H1 (cell line): ENCODE measurements around the gene SLC45A1. TPM values are rescaled to one million over a fixed set of nuclear protein-coding genes. Genes with fewer than 3 reads are reported as not detected.

ENCODE experiments used
- EGR1 ChIP-seq: IDR thresholded peaks from 2 replicates; pipeline ENCODE4 v1.6.1; 2011; ENCODE audit warnings: low read depth, low read length, borderline replicate concordance
- FOSL1 ChIP-seq: IDR thresholded peaks from 2 replicates; pipeline ENCODE4 v1.6.1; 2011; ENCODE audit warnings: mild to moderate bottlenecking, low read depth, low read length, moderate library complexity; ENCODE audit not compliant: insufficient read depth
- GTF2F1 ChIP-seq: IDR thresholded peaks from 2 replicates; pipeline ENCODE4 v1.6.1; 2012; ENCODE audit warnings: low read depth, low read length, improper control_type of control experiment, borderline replicate concordance
- RNF2 ChIP-seq: fragments of 200-900, 300-1000 bp; sonication (generic); IDR thresholded peaks from 2 replicates; pipeline ENCODE4 v1.7.1; 2016; ENCODE audit warnings: borderline replicate concordance, low read depth, mild to moderate bottlenecking, antibody characterized with exemption, low read length; ENCODE audit not compliant: poor library complexity, severe bottlenecking; ENCODE audit errors: missing control alignments
- polyA plus RNA-seq, 7 experiments: library from polyadenylated mRNA; depleted of rRNA in 3 of 7; stranded (reverse) in 5 of 7; unstranded in 2 of 7; fragments of >200 nt in 5 of 7; fragments of 200-250 nt in 2 of 7; gene quantifications; 1 replicate in 5 of 7; 2 replicates in 1 of 7; 4 replicates in 1 of 7; pipeline versions ENCODE4 v1.2.1 to v1.2.3, GENCODE V29; 2011 to 2013; ENCODE audit warnings: missing spikeins in 2 of 7, mixed read lengths in 2 of 7
- total RNA-seq: library from RNA; stranded (reverse); fragmentation: NEBNext Ultra II Directional; extraction: Animal tissue kit (Norgen Biotek cat#: 25700); gene quantifications from 2 replicates; pipeline ENCODE4 v1.2.1, GENCODE V29; 2021

SLC45A1 gene
- total and polyA plus RNA-seq, 2 of the 8 experiments (the other 6 are each of a cell fraction or from before 2014, with no cell fraction given): 1.0 to 1.7 TPM

- TF ChIP-seq FOSL1: no peak
- no peak for TF ChIP-seq GTF2F1
- TF ChIP-seq RNF2: no peak
- no peak for TF ChIP-seq EGR1
These were observed 43.6 kb upstream of the SLC45A1 start (continued) for GRCh38 chr1:8274352-8274751.
